HG03095 (cell line): ENCODE data around the gene PDE11A.

Source experiments
- ATAC-seq: cut with Tn5 transposase; IDR thresholded peaks from one replicate; pipeline ENCODE4 v1.9.1; 2021; ENCODE audit warnings: moderate library complexity; ENCODE audit not compliant: unreplicated experiment

The PDE11A gene

DNA sequence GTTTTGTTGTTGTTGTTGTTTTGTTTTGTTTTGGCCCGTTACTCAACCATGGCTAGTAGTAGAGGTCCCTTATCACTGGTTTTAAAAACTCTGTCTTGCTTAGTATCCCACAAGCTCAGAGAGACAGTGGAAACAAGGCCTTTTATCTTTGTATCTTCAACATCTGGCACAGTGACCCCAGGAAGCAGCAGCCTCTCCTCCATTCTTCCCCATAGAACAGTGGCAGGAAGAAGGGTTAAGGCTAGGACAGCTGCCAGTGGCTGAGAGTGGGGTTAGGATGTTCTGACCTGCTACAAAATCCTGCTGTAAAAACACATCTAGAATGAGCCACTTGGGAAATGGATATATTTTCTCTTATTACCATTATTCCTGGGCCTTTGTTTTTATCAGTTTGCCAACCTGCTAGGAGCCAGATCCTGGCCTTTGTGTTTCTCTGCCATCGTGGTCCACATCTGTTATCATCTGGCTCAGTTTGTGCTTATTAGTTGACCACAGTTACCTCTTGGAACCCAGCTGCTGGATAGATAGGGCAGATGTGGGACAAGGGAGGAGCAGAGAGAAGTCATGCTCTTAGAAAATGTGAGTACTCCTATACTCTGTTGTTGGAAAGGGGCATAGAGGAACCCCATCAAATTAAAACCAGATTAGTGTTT lies 433.2 kb downstream of the PDE11A start:
- no peak for ATAC-seq

DNA sequence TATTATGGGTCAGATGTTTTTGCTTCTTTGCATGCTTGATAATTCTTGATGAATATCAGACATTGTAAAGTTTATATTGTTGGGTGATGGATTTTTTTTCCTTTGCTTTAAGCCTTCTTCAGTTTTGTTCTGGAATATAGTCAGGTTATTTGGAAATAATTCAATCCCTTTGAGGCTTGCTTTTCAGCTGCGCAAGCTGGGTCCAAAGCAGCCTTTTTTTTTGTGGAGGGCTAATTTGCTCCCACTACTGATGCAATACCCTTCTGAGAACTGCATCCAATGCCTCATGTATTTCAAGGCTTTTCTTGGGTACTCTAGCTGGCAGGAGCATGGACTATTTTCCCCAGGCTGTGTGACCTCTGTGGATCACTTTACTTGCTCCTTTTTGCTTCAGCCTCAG lies 434.1 kb downstream of the PDE11A start:
- ATAC-seq, result no peak

DNA sequence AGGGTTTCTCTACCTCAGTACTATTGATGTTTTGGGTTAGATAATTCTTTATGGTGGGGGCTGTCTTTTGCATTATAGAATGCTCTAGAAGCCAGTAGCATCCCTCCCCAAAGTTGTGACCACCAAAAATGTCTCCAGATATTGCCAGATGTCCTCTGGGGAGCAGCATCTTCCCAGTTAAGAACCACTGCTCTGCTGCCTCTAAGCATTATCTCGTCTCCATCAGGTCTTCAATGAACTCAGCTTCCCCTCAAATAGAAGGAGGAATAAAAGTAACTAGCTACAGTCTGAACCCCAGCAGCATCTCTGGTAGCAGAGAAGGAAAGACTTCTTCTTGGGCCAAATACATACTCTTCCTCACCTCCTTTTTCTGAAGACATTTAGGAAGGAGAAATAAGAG lies 435.9 kb downstream of the PDE11A start:
- no peak for ATAC-seq

DNA sequence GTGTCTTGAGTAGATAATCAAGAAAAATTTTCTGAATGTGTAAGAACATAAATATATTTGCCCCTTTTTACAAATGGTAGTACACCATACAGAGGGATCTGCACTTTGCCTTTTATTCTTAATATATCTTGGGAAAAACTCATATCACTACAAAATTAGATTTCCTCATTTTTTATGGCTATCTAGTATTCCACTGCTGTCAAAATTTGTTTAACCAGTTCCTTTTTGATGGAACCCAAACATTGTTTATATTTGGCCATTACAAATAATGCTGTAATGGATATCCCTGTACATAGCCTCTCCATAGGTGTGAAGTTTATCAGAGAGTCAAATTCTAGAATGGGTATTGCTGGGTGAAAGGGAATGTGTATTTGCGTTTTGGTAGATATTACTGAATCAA lies 436.9 kb downstream of the PDE11A start:
- no peak for ATAC-seq

DNA sequence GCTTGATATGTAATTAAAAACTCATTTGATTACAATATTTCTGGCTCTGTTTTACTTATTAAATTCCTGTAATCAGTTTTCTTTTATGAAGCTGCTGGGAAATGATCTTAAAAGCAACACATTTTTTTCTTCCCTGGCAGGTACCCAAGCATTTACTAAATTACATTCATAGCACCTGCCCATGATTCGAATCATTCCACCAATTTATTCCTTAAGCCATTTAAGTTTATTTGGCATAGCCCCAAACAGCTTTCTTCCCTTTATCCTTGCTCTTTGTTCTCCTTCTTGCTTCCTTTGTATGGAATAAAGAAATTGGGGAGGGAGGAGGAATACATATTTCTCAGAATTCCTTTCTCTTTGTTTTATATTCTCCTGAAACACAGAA lies 438.7 kb downstream of the PDE11A start:
- no peak for ATAC-seq

DNA sequence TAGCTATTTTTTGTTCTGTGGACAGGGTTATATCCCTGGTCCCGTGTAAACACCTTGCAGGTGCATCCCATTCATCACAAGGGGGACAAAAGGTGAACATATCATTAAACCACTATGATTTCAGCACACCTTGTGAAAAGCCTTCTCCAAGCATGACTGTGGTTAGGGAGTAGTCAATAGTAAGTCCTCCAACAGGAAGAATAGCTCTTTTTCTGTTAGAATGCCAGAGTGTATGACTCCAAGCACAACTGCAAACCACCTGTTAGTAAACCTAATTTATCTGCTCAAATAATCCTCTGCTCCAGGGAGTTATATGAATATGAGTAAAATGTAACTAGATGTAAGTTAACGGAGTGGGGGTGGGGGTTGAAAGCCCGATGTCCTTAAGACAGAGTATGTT lies 439.5 kb downstream of the PDE11A start:
- ATAC-seq, result no peak

DNA sequence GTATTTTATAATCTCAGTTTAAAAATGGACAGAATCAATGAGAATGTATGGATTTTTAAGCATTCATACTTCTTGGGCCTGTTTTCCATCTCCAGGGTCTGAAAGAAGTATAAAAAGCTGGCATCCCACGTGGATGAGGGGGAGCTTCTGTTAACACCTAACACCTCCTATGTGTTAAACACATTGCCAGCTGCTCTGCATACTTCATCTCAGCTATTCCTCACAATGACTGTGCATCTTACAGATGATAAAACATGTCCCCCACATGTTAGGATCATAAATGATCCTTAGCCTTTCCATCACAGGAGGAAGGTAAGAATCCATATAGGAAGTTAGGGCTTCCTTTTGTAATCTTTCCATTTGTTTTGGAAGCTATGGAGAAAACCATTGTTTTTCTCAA lies 440.9 kb downstream of the PDE11A start:
- ATAC-seq, result no peak

DNA sequence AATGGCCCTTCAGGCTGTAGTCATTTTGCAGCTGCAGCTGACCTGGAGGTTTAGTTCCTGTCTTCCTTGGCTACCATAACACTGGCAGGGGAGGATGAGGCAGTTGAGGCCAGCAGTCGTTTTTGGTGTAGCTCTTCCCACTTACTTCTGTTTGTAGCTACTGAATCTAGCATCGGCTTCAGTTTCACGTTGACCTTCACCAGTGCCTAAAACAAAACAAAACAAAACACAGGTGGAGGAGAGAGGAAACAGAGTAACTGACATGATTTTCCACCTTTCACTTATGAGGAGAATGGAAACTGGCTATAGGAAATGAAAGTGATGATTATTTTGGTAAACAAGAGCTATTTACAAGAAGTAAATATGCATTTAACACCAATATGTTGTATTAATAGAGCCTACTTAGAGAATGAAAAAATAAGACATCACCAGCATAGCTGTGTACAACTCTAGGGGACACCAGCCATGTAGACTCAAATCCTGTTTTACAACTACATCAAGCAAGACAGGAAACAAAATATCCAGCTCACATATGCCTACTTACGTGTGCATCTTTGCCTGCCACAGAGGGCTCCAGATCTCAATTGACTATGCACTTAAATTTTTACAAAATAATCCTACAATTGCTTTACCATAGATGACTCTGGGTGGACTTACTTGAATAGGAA lies 443.1 kb downstream of the PDE11A start:
- no peak for ATAC-seq

DNA sequence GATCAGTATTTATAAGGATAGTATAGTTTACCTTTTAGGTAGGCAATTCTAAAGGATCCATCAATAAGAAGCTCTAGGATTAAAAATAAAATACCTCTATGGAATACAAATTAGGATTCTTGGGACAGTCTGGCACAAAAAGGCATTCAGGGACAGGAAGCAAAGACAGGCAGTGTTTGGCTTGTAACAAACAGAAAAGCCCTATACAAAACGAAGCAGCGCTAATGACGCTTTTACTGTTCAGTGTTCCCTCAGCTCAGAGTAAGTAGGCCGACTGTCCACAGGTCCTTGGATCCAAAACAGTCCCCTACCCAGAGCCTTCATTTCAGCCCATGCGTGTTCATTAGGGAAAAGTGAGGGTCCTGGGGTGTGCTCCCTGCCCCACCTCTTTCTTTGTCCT lies 443.7 kb downstream of the PDE11A start:
- no peak for ATAC-seq

DNA sequence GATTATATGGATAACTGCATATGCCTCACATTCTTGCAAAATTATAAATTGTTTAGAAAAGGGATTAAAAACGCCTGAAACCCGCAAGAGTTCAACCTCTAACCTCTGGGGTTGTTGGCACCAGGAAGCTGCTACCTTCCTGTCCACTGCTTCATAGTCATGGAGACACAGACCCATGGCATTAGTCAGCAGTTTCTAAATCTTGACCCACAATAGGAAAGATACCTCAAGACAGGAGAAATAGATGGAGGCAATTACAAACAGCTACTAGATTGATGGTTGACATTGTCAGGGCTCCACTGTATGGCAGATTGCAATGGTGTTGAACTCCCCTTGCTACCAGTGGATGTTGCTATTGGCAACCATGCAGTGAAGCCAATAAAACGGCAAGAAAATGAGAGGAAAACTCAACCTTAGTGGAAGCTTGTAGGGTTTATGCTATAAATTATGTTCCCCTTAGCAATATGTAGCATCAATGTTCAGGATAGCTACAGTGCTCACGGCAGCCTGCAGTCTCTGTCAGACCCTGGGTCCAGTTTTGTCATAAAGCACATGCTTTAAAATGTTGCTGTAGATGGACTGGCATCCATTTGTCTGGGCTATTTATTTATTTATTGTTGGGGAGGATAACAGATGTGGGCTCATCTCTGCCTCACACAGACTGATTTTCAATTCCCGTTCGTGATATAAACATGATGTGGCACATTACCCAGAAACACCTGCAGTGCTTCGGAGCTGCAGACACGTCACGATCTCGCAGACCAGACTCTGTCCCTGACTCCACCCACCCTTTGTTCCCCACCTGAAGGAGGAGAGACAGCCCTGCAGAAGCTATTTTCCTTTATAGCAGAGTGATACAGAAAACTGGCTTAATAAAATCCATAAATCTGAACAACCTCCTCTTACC lies 446.6 kb downstream of the PDE11A start:
- ATAC-seq, result peak; percentile 43

DNA sequence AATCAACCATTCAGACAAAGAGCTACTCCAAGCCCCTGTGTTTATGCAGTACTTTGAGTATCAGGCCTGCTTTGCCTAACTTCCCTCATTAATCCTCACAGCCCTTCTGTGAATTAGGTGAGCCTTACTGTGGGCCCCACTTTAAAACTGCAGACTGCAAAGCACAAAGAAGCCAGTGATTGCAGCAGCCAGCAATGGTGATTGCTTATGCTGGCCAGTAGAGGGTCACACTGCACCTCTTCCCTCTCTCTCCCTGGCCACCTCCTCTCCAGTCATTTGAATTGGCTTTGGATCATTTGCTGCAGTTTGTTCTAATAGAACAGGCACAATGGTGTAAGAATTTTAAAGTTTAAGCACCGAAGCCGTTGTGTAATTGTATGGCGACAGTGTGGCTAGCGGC lies 450.1 kb downstream of the PDE11A start:
- ATAC-seq, result no peak

DNA sequence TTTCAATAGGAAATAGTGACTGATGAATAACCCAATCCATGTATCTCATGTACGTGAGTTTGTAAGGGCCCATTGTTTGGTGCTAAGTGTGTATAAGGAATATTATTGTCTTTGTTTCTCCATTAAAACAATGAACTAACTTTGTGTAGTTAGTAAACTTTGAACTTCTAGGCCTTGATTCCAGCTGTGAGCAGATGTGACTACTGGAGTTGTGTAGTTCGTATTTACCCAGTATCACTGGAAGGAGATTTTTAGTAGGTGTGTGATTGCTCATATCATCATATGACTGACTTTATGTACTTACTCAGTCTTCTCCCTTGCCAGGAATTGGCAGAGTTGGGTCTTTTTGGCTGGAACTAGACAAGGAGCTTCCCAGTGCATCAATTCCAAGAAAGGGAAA lies 452.6 kb downstream of the PDE11A start:
- no peak for ATAC-seq

DNA sequence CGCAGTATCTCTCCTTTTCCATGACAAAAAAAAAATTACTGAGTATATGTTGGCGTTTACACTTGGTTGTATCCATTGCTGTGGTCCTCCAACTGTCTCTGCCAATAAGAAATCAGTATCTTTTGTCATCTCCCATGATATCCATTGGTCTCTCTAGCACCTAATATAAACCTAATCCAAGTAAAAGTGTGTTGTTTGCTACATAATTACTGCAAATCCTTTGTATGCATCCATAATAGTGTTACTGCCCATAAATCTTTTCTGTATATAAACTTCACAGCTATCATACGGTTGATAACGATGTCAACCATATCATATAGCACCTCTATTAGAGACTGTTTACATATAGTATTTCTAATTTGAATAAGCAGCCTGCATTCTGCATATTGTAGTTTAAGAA lies 453.1 kb downstream of the PDE11A start:
- ATAC-seq, result no peak

DNA sequence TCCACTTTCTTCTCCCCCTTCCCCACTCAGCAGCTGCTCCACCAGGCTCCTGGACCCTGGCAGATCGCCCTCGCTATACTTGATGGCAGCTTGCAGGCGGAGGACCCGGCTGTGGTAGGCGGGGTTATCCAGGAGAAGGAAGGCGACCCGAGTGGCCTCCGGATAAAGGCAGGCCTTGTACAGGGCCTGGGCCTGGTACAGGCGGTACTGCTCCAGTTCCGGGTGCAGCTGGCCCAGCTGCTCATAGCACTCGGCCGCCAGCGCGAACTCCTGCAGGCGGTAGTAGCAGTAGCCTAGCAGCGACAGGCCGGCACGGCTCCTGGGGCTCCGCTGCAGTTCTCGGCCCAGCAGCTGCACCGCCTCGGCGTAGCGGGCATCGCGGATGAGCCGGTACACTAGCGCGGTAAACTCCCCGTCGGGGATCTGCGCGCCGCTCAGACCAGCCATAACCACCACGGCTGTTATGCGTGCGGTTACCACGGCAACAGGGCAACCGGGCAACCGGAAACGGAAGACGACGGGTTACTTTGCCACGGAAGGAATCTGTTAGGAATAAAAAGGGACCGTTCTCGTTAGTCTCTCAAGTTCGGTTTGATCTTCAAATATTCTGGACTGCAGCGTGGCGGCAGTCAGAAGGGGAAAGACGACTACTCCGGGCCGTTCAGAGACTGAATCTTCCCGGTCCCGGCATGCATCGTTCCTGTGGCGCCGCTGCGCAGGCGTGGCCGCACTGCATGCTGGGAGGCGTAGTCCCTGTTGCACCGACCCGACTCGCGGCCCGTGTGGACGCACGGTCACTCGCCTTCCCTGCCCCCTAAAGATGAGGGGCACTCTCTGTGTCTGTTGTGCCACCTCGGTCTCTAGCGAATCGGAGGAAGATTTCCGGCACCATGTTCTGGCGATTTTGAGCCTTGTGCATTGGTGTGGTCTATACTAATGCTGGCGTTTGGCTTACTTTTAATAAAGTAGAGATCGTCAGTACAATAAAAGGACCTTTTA lies 454.0 kb downstream of the PDE11A start:
- ATAC-seq, result peak; percentile 95

DNA sequence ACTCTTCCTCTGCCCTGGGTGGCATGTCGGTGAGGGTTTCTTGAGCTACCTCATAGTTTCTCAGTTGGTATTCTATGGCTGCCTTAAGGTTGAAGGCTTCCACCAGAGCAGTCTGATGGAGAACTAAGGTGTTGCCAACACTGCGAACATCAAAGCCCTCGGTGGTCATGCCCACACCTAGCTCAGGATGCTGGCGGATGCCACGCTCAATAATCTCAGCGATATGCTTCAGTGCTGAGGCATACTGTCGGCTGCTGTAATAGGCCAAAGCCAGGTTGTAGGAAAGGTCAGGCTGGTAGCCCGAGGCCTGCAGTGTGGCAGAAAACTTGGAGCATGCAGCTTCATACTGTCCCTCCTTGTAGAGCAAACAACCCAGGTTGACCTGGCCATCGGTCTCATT lies 454.7 kb downstream of the PDE11A start:
- ATAC-seq, result no peak

DNA sequence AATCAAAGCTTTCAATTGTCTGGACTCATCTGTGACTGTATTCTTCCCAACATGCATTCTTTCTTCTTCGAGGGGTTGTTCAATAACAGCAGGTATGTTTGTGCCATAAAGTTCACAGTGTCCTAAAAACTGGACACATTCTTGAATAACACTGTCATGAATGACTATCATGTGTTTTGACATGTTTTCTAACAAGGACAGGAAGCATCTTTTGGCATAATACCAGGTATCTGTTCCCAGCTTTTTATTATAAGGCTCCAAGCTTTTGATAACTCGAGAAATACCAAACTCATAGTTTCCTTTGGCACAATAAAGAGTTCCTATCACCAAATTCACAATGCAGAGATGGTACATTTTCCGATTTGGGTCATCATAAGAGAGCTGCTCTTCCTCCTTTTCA lies 455.8 kb downstream of the PDE11A start:
- ATAC-seq, result no peak

DNA sequence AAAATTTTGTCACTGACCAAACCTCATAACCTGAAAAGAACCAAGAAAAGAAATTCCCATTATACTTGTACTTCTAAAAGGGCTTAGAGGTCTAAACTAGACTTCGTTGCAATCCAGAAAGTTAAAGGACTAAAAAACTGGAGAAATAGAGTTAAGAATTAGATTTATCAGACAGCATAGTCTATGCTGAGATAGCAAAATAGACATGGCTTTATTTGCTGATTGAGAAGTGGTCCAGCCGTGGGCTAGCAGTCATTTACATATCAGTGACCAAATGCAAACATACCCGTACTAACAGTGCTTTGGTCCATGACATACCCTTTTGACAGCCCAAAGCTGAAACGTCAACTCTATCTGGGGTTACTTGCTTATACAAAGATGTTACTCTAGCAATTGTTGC lies 456.5 kb downstream of the PDE11A start:
- no peak for ATAC-seq

DNA sequence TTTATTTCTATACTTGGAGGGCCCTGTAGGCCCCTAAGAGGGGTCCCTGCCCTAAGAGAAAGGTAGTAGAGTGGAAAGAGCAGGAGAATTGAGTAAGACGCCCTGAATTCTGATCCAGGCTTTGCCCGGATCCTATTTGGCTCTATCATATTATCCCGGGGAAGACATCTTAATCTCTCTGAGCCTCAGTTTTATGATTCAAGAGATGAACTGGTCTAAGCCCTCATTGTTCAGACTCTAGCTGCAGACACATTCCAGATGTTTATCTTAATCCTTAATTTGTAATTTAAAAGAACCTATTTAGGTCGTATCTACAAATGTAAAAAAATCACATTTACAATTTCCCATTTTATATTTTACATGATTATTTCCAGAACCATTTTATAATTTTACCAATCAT lies 459.9 kb downstream of the PDE11A start:
- ATAC-seq, result no peak

DNA sequence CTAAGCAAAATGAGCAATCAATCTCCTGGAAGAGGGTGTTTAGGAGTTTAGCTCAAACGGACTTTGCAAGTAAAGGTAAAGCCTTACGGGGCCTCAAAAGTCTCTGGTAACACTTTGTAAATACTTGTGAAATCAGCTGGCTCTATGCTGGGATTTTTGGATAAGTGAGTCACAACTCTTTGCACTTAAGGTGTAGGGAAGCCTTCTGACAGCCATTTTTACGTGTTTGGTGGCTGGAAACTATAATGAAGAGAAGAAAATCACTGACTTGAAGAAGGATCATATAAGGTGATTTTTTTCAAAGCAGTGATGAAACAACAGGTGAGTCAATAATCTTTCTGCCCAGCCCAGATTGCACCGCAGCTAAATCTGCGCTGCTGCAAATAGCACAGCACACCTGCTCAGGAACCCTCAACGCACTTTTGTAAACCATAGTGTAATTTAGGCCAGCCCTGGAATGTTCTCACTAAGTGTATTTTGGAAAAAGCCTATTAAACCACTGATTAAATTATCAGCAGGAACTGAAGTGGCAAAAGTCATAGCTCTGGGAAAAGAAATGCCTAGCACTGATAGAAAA lies 461.2 kb downstream of the PDE11A start:
- no peak for ATAC-seq

DNA sequence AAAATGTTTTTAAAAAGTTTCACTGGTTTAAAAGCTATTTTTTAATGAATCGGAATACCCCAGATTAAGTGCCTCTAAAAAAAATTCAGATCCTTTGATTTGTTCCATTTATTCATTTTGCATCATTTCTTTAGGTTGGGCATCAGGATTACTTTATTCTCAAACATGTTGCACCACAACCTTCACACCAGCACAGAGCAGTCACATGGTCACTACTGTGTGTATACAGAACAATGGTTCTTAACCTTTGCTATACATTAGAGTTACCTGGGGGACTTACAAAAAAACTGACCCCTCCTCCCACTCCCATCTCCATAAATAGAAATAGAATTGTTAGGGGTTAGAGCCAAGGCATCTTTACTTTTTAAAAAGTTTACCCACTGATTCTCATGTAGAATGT lies 461.8 kb downstream of the PDE11A start:
- ATAC-seq, result no peak
